ENCODE results near the gene ZNF785. TPM values are rescaled to one million over a fixed set of nuclear protein-coding genes. Genes with fewer than 3 reads are reported as not detected.

ZNF785 gene
- total and polyA plus RNA-seq, 2 donors (not counting 3 experiments of a cell fraction or from before 2014, with no cell fraction given): 7.8 to 21.9 TPM

- CTCF ChIA-PET: no interaction called here
- dilution Hi-C loops (cut with MboI; ENCODE audit: extremely low pct_ligation_motif_present, low sequenced_read_pairs): no loop called here
- H3K4me2 ChIP-seq (ENCODE audit: insufficient read depth, low read length): no peak overlapping the region
Measured at GRCh38 chr16:30582611-30583340, 2.7 kb downstream of the ZNF785 start.

More at GRCh38 chr16:30582611-30583340, 2.7 kb downstream of the ZNF785 start:
- FAIRE-seq: no peak
- H3K36me3 ChIP-seq (ENCODE audit: control insufficient read depth in 2 of 2, extremely low read depth in 1 of 2, insufficient read depth in 2 of 2, low read length in 2 of 2): peaks cover 2 to 10% of the 10 kb centered on the region in 2 experiments
- no peaks in the 10 kb centered on the region for H3K27me3 ChIP-seq (ENCODE audit: control insufficient read depth in 2 of 2, insufficient read depth in 2 of 2, low read length in 2 of 2)
- no peak overlapping the region for H2AFZ ChIP-seq (ENCODE audit: low read depth, low read length)
- TF ChIP-seq EZH2 (IDR thresholded peaks at IDR 0.05; ENCODE audit: borderline replicate concordance, low read depth, low read length, severe bottlenecking): no peak
- no peak for TF ChIP-seq POLR2AphosphoS5 (IDR thresholded peaks at IDR 0.05; ENCODE audit: insufficient read depth, low read depth, low read length)
- TF ChIP-seq GATA2 (IDR thresholded peaks at IDR 0.05; ENCODE audit: insufficient read depth, insufficient read length, low read depth, low read length): no peak
- TF ChIP-seq POLR2A (IDR thresholded peaks at IDR 0.05; ENCODE audit: low read depth, low read length): no peak
- TF ChIP-seq MYC (IDR thresholded peaks at IDR 0.05; ENCODE audit: low read depth, low read length): no peak
- TF ChIP-seq JUN (IDR thresholded peaks at IDR 0.05; ENCODE audit: borderline replicate concordance, insufficient read depth, insufficient read length, low read depth): no peak
- TF ChIP-seq FOS (IDR thresholded peaks at IDR 0.05; ENCODE audit: borderline replicate concordance, insufficient read depth, low read length): no peak
- TF ChIP-seq, protein P1, sequence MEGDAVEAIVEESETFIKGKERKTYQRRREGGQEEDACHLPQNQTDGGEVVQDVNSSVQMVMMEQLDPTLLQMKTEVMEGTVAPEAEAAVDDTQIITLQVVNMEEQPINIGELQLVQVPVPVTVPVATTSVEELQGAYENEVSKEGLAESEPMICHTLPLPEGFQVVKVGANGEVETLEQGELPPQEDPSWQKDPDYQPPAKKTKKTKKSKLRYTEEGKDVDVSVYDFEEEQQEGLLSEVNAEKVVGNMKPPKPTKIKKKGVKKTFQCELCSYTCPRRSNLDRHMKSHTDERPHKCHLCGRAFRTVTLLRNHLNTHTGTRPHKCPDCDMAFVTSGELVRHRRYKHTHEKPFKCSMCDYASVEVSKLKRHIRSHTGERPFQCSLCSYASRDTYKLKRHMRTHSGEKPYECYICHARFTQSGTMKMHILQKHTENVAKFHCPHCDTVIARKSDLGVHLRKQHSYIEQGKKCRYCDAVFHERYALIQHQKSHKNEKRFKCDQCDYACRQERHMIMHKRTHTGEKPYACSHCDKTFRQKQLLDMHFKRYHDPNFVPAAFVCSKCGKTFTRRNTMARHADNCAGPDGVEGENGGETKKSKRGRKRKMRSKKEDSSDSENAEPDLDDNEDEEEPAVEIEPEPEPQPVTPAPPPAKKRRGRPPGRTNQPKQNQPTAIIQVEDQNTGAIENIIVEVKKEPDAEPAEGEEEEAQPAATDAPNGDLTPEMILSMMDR (IDR thresholded peaks at IDR 0.05; ENCODE audit: extremely low read depth in 1 of 2, insufficient read depth in 1 of 2, low read depth in 1 of 2, low read length in 2 of 2): no peak
- POLR2A ChIA-PET: no interaction called here
- H3K4me3 ChIP-seq (replicated peaks in 1 of 3; ENCODE audit: insufficient read depth in 1 of 3, low read depth in 1 of 3, low read length in 3 of 3): no peak overlapping the region
- peaks cover 7% of the 10 kb centered on the region for H3K4me1 ChIP-seq (ENCODE audit: control insufficient read depth, extremely low read depth, insufficient read depth, low read length)
- no peaks in the 10 kb centered on the region for H3K9me1 ChIP-seq (replicated peaks; ENCODE audit: control insufficient read depth, extremely low read depth, insufficient read depth, low read length)
- intact Hi-C loops (cut with micrococcal nuclease): no loop called here
- H3K9ac ChIP-seq (replicated peaks; ENCODE audit: extremely low read depth, insufficient read depth, low read length): no peak overlapping the region
- peaks cover 35% of the 10 kb centered on the region for H3K79me2 ChIP-seq (ENCODE audit: control insufficient read depth, insufficient read depth, low read length)
- H3K27ac ChIP-seq (ENCODE audit: insufficient read depth, low read depth, low read length): no peak overlapping the region
- no peak for DNase-seq (ENCODE audit: low read depth, low spot score)
- no TSS peak for BruUV-seq (replicated peaks)
- no peaks in the 10 kb centered on the region for H4K20me1 ChIP-seq (replicated peaks; ENCODE audit: control insufficient read depth, extremely low read depth, insufficient read depth, low read length)
- H3K9me3 ChIP-seq (replicated peaks; ENCODE audit: control insufficient read depth, insufficient read depth, low read length): no peaks in the 10 kb centered on the region
